ENCODE measurements around the gene FAM98A.

FAM98A gene

GRCh38 chr2:33598561-33599174 lies 431 bp downstream of the FAM98A start:
- peak; percentile 21 to 56 for DNase-seq (ENCODE audit: extremely low read depth in 1 of 2, low read depth in 1 of 2)

- DNase-seq (ENCODE audit: extremely low read depth in 1 of 2, low read depth in 1 of 2): no peak
Observed at GRCh38 chr2:33597026-33597425, 2.1 kb downstream of the FAM98A start.

GRCh38 chr2:33595385-33595784 lies 3.7 kb downstream of the FAM98A start:
- DNase-seq (ENCODE audit: extremely low read depth in 1 of 2, low read depth in 1 of 2): no peak

- DNase-seq (ENCODE audit: extremely low read depth in 1 of 2, low read depth in 1 of 2): no peak
Observed at GRCh38 chr2:33589444-33589843, 9.7 kb downstream of the FAM98A start.

- no peak for DNase-seq (ENCODE audit: extremely low read depth in 1 of 2, low read depth in 1 of 2)
Observed at GRCh38 chr2:33588232-33588631, 10.9 kb downstream of the FAM98A start.

- no peak for DNase-seq (ENCODE audit: extremely low read depth in 1 of 2, low read depth in 1 of 2)
Observed at GRCh38 chr2:33586766-33587165, 12.3 kb downstream of the FAM98A start.

- DNase-seq (ENCODE audit: extremely low read depth in 1 of 2, low read depth in 1 of 2): no peak
Observed at GRCh38 chr2:33583194-33583938, 15.7 kb downstream of the FAM98A start.

GRCh38 chr2:33581872-33582271 lies 17.2 kb downstream of the FAM98A start:
- no peak for DNase-seq (ENCODE audit: extremely low read depth in 1 of 2, low read depth in 1 of 2)

- DNase-seq (ENCODE audit: extremely low read depth in 1 of 2, low read depth in 1 of 2): no peak
Observed at GRCh38 chr2:33579227-33579626, 19.9 kb downstream of the FAM98A start.

- no peak for DNase-seq (ENCODE audit: extremely low read depth in 1 of 2, low read depth in 1 of 2)
Observed at GRCh38 chr2:33577668-33578067, 21.4 kb downstream of the FAM98A start.

- DNase-seq (ENCODE audit: extremely low read depth in 1 of 2, low read depth in 1 of 2): no peak
Observed at GRCh38 chr2:33577084-33577483, 22.0 kb downstream of the FAM98A start.

GRCh38 chr2:33573657-33574056 lies 25.4 kb downstream of the FAM98A start:
- DNase-seq (ENCODE audit: extremely low read depth in 1 of 2, low read depth in 1 of 2): no peak

- DNase-seq (ENCODE audit: extremely low read depth in 1 of 2, low read depth in 1 of 2): no peak
Observed at GRCh38 chr2:33570681-33571080, 28.4 kb downstream of the FAM98A start.

GRCh38 chr2:33561872-33562271 lies 37.2 kb downstream of the FAM98A start:
- DNase-seq (ENCODE audit: extremely low read depth in 1 of 2, low read depth in 1 of 2): no peak

- DNase-seq (ENCODE audit: extremely low read depth in 1 of 2, low read depth in 1 of 2): no peak
Observed at GRCh38 chr2:33560017-33560416, 39.1 kb downstream of the FAM98A start.

GRCh38 chr2:33559328-33559727 lies 39.8 kb downstream of the FAM98A start:
- no peak for DNase-seq (ENCODE audit: extremely low read depth in 1 of 2, low read depth in 1 of 2)

- no peak for DNase-seq (ENCODE audit: extremely low read depth in 1 of 2, low read depth in 1 of 2)
Observed at GRCh38 chr2:33555681-33556080, 43.4 kb downstream of the FAM98A start.

GRCh38 chr2:33552758-33553461 lies 46.2 kb downstream of the FAM98A start:
- no peak for DNase-seq (ENCODE audit: extremely low read depth in 1 of 2, low read depth in 1 of 2)

GRCh38 chr2:33550206-33550605 lies 48.9 kb downstream of the FAM98A start:
- no peak for DNase-seq (ENCODE audit: extremely low read depth in 1 of 2, low read depth in 1 of 2)

- no peak for DNase-seq (ENCODE audit: extremely low read depth in 1 of 2, low read depth in 1 of 2)
Observed at GRCh38 chr2:33541243-33541642, 57.9 kb downstream of the FAM98A start.

GRCh38 chr2:33535421-33535820 lies 63.7 kb downstream of the FAM98A start:
- no peak for DNase-seq (ENCODE audit: extremely low read depth in 1 of 2, low read depth in 1 of 2)

Measured in stimulated activated CD8-positive, alpha-beta memory T cell treated with anti-CD3 and anti-CD28 coated beads, Interleukin-7, amount 100 ng/mL, for 48 hours (primary cell).